Mucosa of gallbladder (tissue), 1 donor: ENCODE data around the gene ATP6V1G1. TPM values are rescaled to one million over a fixed set of nuclear protein-coding genes. Genes with fewer than 3 reads are reported as not detected.
"Not testable (repeated sequence)": the region's sequence is repeated elsewhere in the genome, so short reads cannot be mapped to it uniquely, and the experiment has no call there.

ENCODE experiments used
- DNase-seq: peaks from one replicate; pipeline ENCODE4 v3.0.0-alpha.2; 2020; ENCODE audit warnings: low spot score
- total RNA-seq: library from RNA; stranded (reverse); gene quantifications from one replicate; pipeline ENCODE4 v1.2.1, GENCODE V29; 2021
- donor health status: DM: no; HTN: no; CAD: no.

The ATP6V1G1 gene
- total RNA-seq, 1 donor from 2014 or later, result 68.9 TPM

GRCh38 chr9:114578134-114578533, 9.4 kb upstream of the ATP6V1G1 start:
- DNase-seq, result not testable (repeated sequence)

- no peak for DNase-seq
These were observed 6.9 kb upstream of the ATP6V1G1 start for GRCh38 chr9:114580609-114581193.

GRCh38 chr9:114583371-114584155, 4.0 kb upstream of the ATP6V1G1 start:
- no peak for DNase-seq

DNA sequence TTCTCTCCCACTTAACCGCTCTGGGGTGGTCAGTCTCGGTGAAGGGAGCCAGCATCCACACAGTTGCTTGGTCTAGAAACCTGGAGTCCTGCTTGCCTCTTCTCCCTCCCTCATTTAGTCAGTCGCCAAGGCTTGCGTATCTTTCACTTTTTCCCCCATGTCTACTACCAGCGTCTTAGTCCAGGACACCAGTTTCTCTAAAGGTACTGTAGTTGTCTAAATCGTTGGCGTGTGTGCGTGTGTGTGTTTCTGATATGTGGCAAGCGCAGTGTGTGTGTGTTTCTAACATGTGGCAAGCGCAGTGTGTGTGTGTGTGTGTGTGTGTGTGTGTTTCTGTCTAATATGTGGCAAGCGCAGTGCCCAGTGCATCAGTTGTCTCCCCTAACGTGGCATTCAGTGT, 641 bp downstream of the ATP6V1G1 start:
- no peak for DNase-seq

DNA sequence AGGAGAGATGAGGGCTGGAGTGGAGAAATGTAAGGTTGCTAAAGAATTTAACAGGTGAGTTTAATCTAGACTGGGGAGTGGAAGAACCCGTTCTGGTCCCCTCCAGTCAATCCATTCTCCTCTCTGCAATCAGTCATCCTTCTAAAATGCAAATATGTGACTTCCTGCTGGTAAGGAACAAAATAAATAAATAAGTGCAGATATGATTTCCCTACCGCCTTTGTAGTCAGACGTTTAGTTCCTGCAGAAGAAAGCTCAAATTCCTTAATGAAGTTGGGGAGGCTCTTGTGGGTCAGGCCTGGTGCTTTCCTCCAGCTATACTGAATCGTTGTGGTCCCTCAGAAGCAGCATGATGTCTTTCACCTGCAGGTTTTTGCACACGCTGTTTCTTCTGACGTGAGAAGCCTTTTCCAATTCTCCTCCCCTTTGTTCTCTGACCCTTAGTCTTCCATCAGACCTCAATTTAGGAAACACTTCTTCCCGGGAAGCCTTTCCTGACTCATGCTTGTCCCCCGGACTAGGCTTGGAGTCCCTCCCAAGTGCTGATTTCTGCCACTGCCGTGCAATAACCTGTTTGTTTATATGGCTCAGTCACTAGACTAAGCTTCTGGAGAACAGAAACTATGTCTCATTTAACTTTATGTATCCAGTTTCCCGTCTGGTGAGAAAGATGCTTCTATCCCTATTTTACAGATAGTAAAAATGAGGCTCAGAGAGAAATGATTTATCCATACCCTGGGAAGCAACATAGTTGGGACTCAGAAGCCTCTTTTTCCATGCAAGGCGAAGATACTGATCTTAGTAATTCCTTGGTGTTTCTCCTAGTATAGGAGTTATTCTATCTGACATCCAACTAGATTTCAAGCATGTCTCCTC, 1.3 kb downstream of the ATP6V1G1 start:
- no peak for DNase-seq

DNA sequence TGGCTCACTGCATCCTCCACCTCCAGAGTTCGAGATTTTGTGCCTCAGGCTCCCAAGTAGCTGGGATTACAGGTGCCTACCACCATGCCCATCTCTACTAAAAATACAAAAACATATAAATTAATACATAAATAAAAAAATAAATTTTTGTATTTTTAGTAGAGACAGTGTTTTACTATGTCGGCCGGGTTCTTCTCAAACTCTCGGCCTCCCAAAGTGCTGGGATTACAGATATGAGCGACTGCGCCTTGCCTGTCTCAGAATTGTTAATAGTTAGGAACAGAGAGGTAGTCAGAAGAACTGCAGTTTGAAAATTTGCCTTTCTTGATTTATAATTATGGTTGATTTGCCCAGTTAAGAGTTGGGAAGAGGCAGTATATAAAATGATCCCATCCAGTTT, 2.8 kb downstream of the ATP6V1G1 start:
- DNase-seq, result no peak

DNA sequence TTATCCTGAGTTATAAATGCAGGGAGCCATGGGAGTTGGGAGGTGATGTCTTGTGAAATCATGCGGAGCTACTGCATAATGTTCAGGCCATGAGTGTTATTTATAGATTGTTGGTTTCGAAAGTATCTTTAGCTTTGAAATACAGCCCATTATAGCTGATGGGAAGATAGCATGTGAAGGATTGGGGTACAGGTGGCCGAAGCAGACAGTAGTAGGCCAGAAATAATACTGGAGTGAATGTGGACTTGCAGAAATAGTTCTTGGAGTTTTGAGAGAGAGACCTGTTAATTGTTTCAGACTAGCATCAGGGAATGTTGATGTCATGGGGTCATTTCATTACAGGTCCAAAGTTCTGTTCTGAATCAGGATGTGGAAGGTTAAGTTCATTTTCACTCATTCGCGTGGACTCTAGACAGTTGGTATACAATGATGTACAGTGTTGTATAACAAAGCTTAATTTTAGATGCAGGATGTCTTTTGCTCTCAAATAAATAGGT, 3.8 kb downstream of the ATP6V1G1 start:
- no peak for DNase-seq

GRCh38 chr9:114591849-114592248, 4.3 kb downstream of the ATP6V1G1 start:
- DNase-seq, result no peak

GRCh38 chr9:114592356-114592755, 4.8 kb downstream of the ATP6V1G1 start:
- DNase-seq, result peak; percentile 24

DNA sequence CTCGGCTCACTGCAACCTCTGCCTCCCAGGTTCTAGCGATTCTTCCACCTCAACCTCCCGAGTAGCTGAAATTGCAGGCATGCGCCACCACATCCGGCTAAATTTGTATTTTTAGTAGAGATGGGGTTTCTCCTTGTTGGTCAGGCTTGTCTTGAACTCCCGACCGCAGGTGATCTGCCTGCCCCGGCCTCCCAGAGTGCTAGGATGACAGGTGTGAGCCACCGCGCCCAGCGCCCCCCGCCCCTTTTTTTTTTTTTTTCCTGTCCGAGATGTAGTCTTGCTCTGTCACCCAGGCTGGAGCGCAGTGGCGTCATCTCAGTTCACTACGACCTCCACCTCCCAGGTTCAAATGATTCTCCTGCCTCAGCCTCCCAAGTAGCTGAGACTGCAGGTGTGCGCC, 6.6 kb downstream of the ATP6V1G1 start:
- DNase-seq, result no peak

- not testable (repeated sequence) for DNase-seq
These were observed 13.1 kb downstream of the ATP6V1G1 start for GRCh38 chr9:114600502-114601248.

DNA sequence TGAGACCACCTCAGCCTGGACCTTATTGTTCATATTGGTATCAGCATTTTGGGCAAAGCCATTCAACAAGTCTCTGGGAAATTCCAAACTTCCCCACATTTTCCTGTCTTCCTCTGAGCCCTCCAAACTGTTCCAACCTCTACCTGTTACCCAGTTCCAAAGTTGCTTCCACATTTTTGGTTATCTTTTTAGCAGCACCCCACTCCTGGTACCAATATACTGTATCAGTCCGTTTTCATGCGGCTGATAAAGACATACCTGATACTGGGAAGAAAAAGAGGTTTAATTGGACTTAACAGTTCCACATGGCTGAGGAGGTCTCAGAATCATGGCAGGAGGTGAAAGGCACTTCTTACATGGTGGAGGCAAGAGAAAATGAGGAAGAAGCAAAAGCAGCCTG, 14.2 kb downstream of the ATP6V1G1 start:
- DNase-seq, result not testable (repeated sequence)

GRCh38 chr9:114602620-114603019, 15.1 kb downstream of the ATP6V1G1 start:
- DNase-seq, result no peak

DNA sequence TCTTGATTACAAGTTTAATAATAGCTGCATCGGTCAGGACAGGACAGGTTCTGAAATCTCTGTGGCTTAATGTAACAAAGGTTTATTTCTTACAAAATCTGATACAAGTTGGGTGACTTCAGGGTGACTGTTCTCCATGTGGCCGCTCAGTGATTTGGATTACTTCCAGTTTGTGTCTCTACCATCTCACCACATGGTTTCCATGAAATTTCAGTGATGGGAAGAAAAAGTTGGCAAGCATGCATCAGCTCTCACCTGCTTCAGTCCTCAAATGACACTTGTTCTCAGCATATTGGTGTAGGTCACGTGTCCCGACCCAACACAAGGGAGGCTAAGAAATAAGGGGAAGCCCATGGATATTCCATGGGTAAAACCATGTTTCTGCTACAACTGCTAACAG, 15.7 kb downstream of the ATP6V1G1 start:
- DNase-seq, result no peak

DNA sequence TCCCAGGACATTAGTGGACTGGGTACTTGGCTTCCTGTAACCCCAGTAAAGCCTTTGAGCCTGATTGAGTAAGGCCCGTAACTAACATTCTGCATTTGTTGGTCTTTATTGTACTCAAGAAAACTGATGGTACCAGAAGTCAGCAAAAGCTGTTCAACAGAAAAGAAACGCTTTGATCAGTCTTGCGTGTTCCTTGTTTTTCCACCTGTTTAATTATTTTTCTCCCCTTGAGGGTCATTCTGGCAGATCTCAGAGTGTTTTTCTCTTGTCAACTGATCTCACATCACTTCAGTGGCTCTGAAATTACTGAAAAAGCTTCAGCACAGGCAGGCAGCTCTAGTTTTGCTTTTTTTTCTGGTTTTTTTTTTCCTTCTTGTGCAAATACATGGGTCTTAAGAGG, 17.4 kb downstream of the ATP6V1G1 start:
- no peak for DNase-seq

DNA sequence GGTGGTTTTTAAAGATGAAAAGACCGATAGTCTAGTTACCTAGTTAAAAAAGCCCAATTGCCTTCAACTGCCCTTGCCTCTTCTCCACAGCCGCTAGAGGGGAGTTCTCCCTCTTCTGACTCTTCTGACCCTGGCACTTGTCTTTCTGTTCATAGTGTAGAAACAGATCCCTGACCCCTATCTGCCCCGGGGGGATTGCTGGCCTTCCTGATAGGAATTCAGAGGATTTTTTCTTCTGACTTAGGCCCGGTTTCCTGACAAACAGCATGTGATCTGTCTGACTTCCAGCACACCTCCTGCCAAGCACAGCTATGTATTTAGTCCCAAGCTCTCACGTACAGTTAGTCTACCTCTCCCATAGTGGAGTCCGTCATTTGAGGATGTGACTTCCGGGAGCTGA, 18.5 kb downstream of the ATP6V1G1 start:
- no peak for DNase-seq

DNA sequence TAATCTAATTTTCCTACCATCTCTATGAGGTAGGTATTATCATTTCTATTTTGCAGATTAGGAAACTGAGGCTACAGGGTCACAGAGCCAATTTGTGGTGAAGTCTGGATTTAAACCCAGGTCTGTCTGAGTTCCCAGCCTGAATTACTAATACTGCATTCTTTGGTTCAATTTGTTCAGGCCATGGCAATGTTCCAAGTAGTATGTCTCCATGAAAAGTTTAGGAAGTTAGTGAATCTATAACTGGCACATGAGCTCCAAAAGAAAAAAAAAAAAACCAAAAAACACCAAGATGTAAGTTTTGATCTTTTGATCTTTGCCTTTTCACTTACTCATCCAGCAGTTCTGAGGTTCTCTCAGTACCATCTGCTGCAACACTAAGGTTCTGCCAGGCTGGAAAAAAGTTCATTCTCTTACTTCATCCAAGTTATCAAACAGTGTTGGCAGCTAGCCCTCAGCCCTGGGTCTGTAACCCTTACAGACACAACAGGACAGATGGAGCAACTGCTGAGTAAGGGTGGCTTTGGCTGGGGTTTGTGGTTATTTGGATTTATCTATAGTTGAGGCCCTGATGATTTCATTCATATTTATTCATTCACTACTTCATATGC, 19.1 kb downstream of the ATP6V1G1 start:
- no peak for DNase-seq

DNA sequence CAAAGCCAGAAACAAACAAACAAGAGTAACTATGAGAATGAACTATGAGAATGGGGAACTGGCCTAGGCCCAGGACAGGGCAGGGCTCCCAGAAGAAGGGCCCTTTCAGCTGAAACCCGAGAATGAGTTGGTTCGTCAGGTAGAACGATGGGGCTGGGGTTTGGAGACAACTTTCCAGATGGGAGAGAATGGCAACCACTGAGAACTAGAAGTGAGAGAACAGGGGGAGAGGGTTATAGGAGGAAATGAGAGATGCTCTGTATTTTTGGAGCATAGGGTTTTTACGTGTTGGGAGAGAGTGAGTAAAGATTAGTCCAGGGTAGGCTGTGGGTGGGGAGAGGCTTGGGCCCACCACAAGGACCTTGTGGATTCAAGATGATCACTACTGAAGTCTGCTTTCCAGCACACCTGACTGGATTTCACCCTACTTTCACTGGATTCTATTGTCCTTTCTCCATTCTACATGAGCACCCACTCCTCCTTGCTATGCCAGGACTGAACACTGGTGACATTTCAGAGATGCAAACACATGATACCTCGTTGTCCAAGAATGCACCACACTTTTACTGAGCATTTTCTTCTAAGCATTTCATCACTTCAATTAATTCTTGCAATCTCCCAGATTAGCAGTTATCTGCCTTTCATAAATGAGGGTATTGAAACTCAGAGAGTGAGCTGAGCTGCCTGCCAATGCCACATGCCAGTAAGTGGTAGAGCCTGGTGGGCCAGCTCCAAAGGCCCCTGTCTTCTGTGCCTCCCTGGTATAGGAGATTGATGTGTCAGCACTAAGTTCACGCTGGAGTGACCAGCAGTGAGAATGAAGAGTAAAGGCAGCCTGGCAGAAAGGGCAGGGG, 20.3 kb downstream of the ATP6V1G1 start:
- no peak for DNase-seq

- no peak for DNase-seq
These were observed 20.9 kb downstream of the ATP6V1G1 start for GRCh38 chr9:114608525-114608796.

DNA sequence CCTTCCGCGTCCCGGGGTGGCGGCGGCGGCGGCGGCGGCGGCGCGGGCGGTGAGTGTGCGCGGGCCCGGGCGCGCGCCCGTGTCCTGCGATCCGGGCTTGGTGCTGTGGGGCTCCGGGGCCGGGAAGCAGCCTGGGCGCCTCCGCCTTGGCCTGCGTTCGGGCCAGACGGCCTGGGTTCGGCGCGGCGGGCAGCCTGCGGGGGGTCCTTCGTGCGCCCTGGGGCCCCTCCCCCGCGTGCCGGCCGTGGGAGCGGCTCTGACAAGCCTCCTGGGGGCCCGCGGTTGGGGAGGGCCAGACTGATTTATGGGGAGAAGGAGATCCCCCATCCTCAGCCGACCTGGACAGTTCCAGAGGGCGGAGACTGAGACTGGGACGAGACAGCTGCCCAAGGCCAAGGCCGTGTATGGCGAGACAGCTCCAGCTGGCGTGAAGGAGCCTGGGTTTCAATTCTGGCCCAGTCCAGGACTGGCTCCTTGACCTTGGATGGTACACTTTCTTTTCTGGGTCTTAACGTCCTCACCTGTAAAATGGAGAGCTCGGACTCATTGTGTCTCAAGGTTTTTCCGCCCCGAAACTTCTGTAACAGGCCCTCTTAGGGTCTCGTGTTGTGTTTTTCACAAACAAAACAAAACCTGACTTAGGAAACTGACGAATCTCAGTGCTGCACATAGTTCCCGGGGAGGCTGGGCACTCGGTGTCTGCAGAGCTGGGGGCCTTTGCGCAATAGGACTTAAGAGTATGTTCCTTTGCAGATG, 24.1 kb downstream of the ATP6V1G1 start:
- peak; percentile 40 for DNase-seq
